Measurements from ENCODE around the gene CXCR1. TPM values are rescaled to one million over a fixed set of nuclear protein-coding genes. Genes with fewer than 3 reads are reported as not detected.

The CXCR1 gene
- total RNA-seq, 1 donor from 2014 or later, result 0.44 TPM

DNA sequence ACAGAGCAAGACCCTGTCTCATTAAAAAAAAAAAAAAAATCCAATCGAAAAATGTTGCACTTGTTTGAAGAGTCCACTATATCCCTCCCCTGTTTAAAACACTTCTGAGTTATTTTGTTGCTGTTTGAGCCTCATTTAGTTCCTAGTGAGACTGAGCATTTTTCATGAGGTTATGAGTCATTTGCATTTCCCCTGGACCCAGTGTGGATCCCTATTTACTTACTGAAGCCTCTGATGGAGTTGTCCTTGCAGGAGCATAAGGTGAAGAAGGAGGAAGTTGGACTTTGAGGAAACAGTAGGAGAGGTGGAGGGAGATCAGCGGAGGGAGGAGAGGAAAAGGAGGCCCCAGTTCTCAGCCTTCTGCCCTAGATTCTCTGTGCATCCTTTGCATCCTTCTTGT lies 5.1 kb downstream of the CXCR1 start:
- Histone ChIP-seq H3K4me3 (no peak overlapping the region), H3K9me3 (replicated peaks) (no peaks in the 10 kb centered on the region), H3K27me3 (ENCODE audit: low read depth) (peaks cover 43% of the 10 kb centered on the region), H3K4me1 (no peaks in the 10 kb centered on the region), H3K36me3 (no peaks in the 10 kb centered on the region), H3K27ac (replicated peaks) (no peak overlapping the region)
- intact Hi-C loops (cut with micrococcal nuclease), result no loop called here
- no peak for DNase-seq
- TF ChIP-seq, protein P1, sequence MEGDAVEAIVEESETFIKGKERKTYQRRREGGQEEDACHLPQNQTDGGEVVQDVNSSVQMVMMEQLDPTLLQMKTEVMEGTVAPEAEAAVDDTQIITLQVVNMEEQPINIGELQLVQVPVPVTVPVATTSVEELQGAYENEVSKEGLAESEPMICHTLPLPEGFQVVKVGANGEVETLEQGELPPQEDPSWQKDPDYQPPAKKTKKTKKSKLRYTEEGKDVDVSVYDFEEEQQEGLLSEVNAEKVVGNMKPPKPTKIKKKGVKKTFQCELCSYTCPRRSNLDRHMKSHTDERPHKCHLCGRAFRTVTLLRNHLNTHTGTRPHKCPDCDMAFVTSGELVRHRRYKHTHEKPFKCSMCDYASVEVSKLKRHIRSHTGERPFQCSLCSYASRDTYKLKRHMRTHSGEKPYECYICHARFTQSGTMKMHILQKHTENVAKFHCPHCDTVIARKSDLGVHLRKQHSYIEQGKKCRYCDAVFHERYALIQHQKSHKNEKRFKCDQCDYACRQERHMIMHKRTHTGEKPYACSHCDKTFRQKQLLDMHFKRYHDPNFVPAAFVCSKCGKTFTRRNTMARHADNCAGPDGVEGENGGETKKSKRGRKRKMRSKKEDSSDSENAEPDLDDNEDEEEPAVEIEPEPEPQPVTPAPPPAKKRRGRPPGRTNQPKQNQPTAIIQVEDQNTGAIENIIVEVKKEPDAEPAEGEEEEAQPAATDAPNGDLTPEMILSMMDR (IDR thresholded peaks at IDR 0.05; ENCODE audit: borderline replicate concordance), result no peak

DNA sequence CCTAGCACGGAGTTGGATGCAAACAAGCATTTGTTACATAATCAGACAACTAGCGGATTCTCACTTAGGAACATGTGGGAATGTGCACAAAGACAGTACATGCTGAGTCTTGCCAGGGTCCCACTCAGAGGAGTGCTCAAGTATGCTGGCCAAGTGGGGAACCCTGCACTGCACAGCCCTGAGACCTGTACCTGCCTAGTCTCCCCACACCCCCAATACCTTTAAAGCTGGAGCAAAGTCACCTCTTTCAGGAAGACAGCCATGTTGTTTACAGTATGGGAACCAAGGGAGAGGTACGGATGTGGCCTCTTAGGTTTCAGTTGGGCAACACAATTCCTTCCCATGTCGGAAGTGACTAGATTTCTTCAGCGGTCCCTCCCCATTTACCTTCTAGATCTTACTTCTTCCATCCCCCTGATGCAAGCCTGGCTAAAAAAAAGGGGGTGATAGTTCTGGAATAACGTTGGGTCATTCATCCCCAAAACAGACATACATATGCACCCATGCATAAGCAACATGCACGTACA lies 10.7 kb downstream of the CXCR1 start:
- TF ChIP-seq, protein P1 (IDR thresholded peaks at IDR 0.05; ENCODE audit: borderline replicate concordance), result no peak
- Histone ChIP-seq H3K36me3 (no peaks in the 10 kb centered on the region), H3K4me1 (no peaks in the 10 kb centered on the region), H3K27ac (replicated peaks) (no peak overlapping the region), H3K4me3 (no peak overlapping the region), H3K27me3 (ENCODE audit: low read depth) (peaks cover 27% of the 10 kb centered on the region), H3K9me3 (replicated peaks) (no peaks in the 10 kb centered on the region)
- DNase-seq, result no peak
- intact Hi-C loops (cut with micrococcal nuclease), result no loop called here

DNA sequence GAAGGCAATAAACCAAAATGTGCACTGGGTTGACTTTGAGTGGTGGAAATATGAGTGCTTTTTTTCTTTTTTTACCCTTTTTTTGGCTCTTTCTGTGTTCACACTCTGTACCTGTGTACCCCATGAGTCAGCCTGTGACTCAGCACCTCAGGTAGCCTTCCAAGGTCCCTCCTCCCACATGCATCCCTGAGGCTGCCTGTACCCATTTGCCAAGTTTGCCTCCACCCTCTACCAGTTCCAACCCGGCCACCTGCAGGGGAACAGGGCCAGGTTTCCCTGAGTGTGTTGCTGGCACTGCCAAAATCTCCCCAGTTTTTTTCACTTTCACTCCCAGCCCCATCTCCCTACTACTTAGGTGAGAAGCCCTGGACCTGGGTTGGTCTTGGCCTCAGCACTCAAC lies 14.0 kb downstream of the CXCR1 start:
- intact Hi-C loops (cut with micrococcal nuclease), result no loop called here
- Histone ChIP-seq H3K27me3 (ENCODE audit: low read depth) (peaks cover 47% of the 10 kb centered on the region), H3K9me3 (replicated peaks) (no peaks in the 10 kb centered on the region), H3K4me3 (no peak overlapping the region), H3K4me1 (no peaks in the 10 kb centered on the region), H3K27ac (replicated peaks) (no peak overlapping the region), H3K36me3 (no peaks in the 10 kb centered on the region)
- DNase-seq, result no peak
- TF ChIP-seq, protein P1 (IDR thresholded peaks at IDR 0.05; ENCODE audit: borderline replicate concordance), result no peak

DNA sequence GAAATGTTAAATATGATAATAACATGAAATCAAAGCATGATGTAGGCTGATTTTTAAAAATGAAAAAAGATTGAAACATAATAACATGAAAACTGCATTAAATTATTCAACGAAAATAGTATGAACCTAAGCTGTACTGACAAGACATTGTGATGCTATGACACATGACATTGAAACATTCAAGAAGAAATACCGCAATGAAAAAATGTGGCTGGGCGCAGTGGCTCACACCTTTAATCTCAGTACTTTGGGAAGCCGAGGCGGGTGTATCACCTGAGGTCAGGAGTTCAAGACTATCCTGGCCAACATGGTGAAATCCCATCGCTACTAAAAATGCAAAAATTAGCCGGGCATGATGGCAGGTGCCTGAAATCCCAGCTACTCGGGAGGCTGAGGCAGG lies 14.6 kb downstream of the CXCR1 start:
- H3K9me3 ChIP-seq (replicated peaks), result no peaks in the 10 kb centered on the region
- no peak overlapping the region for H3K4me3 ChIP-seq
- H3K27me3 ChIP-seq (ENCODE audit: low read depth), result peaks cover 46% of the 10 kb centered on the region
- H3K36me3 ChIP-seq, result no peaks in the 10 kb centered on the region
- no peak for DNase-seq
- intact Hi-C loops (cut with micrococcal nuclease), result no loop called here
- TF ChIP-seq, protein P1 (IDR thresholded peaks at IDR 0.05; ENCODE audit: borderline replicate concordance), result no peak
- H3K4me1 ChIP-seq, result no peaks in the 10 kb centered on the region
- H3K27ac ChIP-seq (replicated peaks), result no peak overlapping the region

DNA sequence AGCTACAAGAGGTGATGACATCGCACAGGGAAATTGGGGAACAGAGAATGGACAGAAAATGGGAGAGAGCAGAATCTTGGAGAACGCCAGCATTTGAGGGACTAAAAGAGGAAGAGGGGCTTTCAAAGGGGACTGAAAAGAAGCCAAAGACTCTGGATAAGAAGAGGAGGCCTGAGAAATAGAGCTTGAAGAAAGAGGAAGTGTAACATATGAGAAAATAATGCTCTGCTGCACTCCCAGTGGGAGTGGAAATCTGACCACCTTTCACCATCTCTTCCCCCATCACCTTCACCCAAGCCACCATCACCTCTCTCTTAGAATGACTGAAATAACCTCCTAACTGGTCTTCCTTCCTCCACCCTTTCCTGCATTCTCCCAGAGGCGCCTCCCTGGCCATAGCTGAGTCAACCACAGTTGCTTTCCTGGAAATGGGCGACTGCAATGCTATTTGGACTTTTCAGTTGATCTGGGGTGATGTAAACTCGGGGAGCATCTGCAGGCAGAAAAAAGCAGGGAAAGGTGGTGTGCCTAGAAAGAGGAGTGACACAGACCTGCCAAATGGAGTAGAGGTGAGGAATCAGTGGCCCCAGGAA lies 16.8 kb downstream of the CXCR1 start:
- DNase-seq, result no peak
- peaks cover 46% of the 10 kb centered on the region for H3K27me3 ChIP-seq (ENCODE audit: low read depth)
- TF ChIP-seq, protein P1 (IDR thresholded peaks at IDR 0.05; ENCODE audit: borderline replicate concordance), result no peak
- no peaks in the 10 kb centered on the region for H3K36me3 ChIP-seq
- H3K4me1 ChIP-seq, result no peaks in the 10 kb centered on the region
- intact Hi-C loops (cut with micrococcal nuclease), result no loop called here
- H3K9me3 ChIP-seq (replicated peaks), result no peaks in the 10 kb centered on the region
- no peak overlapping the region for H3K4me3 ChIP-seq
- H3K27ac ChIP-seq (replicated peaks), result no peak overlapping the region

Measured in left ventricle myocardium inferior (tissue), 1 donor.